Testis (tissue), 2 donors: ENCODE results near the gene XXYLT1.

ENCODE experiments used
- CTCF ChIP-seq, 3 experiments: fragments of 450-650 bp in 2 of 3; fragments of 200-600 bp in 1 of 3; sonication (generic) in 1 of 3; IDR thresholded peaks; one replicate each; pipeline ENCODE4 v1.5.1; 2016 to 2019; ENCODE audit warnings: antibody characterized with exemption in 3 of 3, mild to moderate bottlenecking in 2 of 3, moderate library complexity in 1 of 3
- POLR2A ChIP-seq: fragments of 450-650 bp; IDR thresholded peaks from one replicate; pipeline ENCODE4 v1.6.1; 2017; ENCODE audit warnings: antibody characterized with exemption, mild to moderate bottlenecking, moderate library complexity

DNA sequence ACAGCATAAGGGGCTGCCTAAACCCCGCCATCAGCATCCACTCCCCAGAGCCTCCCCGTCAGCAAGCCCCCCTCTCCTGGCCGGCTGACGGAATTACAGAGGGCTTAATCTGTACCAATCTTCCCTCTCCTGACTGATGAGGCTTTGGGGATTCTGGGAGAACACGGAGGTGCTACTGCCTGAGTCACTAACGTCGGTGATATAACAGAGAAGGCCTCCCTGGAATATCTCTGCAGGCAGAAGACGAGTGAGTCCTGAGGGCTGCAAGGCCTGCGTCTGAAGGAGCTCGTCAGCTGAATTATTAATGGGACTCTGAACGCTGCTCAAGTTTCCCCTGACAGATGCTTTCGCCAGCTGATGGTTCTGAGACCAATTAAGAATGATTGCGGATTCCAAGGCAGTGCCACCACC, 147.7 kb downstream of the XXYLT1 start:
- TF ChIP-seq POLR2A (no peak), CTCF (IDR thresholded peaks at IDR 0.05) (no peak)
